Brain microvascular endothelial cell (primary cell): ENCODE measurements around the gene DCAF6.

Experiments used
- DNase-seq: peaks from one replicate; pipeline ENCODE4 v3.0.0-alpha.2; 2020
- H3K27ac ChIP-seq: fragments of 250-450 bp; sonication (Bioruptor Pico); 2 replicates; pipeline ENCODE4 v1.5.1; 2020; ENCODE audit warnings: mild to moderate bottlenecking, moderate library complexity
- H3K27me3 ChIP-seq: fragments of 250-450 bp; sonication (Bioruptor Pico); replicated peaks from 2 replicates; pipeline ENCODE4 v1.5.1; 2020; ENCODE audit warnings: mild to moderate bottlenecking
- H3K36me3 ChIP-seq: fragments of 250-450 bp; sonication (Bioruptor Pico); replicated peaks from 2 replicates; pipeline ENCODE4 v1.5.1; 2020; ENCODE audit warnings: mild to moderate bottlenecking
- H3K4me3 ChIP-seq: 2 replicates; pipeline ENCODE4 v1.5.1; 2011; ENCODE audit warnings: low read depth, mild to moderate bottlenecking, control low read depth, low read length, moderate library complexity
- CTCF ChIP-seq: IDR thresholded peaks from 2 replicates; pipeline ENCODE4 v1.5.1; 2011; ENCODE audit warnings: low read depth, mild to moderate bottlenecking, moderate library complexity, low read length, control low read depth, inconsistent platforms; ENCODE audit errors: missing control alignments
- in situ Hi-C: cut with HindIII; loops from 2 replicates; pipeline ENCODE4 v1.10.0; 2017; ENCODE audit warnings: low sequenced_read_pairs, low pct_ligation_motif_present

DCAF6 gene

GRCh38 chr1:168086438-168086837, 150.0 kb downstream of the DCAF6 start:
- Histone ChIP-seq H3K27me3 (no peaks in the 10 kb centered on the region), H3K36me3 (no peaks in the 10 kb centered on the region), H3K27ac (no peak overlapping the region), H3K4me3 (no peak overlapping the region)
- peak; percentile 22 for TF ChIP-seq CTCF
- DNase-seq: no peak
- in situ Hi-C loops: no loop called here

GRCh38 chr1:168087696-168088095, 151.2 kb downstream of the DCAF6 start:
- no peak for DNase-seq
- TF ChIP-seq CTCF: no peak
- H3K27ac ChIP-seq: no peak overlapping the region
- H3K36me3 ChIP-seq: no peaks in the 10 kb centered on the region
- in situ Hi-C loops: no loop called here
- no peaks in the 10 kb centered on the region for H3K27me3 ChIP-seq
- no peak overlapping the region for H3K4me3 ChIP-seq

- DNase-seq: no peak
- Histone ChIP-seq H3K27me3 (no peaks in the 10 kb centered on the region), H3K36me3 (no peaks in the 10 kb centered on the region), H3K4me3 (no peak overlapping the region), H3K27ac (no peak overlapping the region)
- TF ChIP-seq CTCF: no peak
- in situ Hi-C loops: no loop called here
These were observed 152.2 kb downstream of the DCAF6 start for GRCh38 chr1:168088511-168089325.

GRCh38 chr1:168089326-168089978, 153.0 kb downstream of the DCAF6 start:
- H3K27ac ChIP-seq: no peak overlapping the region
- no peak for DNase-seq
- in situ Hi-C loops: no loop called here
- no peaks in the 10 kb centered on the region for H3K36me3 ChIP-seq
- no peak overlapping the region for H3K4me3 ChIP-seq
- H3K27me3 ChIP-seq: no peaks in the 10 kb centered on the region
- no peak for TF ChIP-seq CTCF

- in situ Hi-C loops: no loop called here
- Histone ChIP-seq H3K27ac (no peak overlapping the region), H3K36me3 (no peaks in the 10 kb centered on the region), H3K4me3 (no peak overlapping the region), H3K27me3 (no peaks in the 10 kb centered on the region)
- TF ChIP-seq CTCF: no peak
- DNase-seq: no peak
These were observed 153.5 kb downstream of the DCAF6 start for GRCh38 chr1:168089979-168090337.
